HG03095 (cell line): ENCODE measurements around the gene ATXN7L1.
"Not testable (repeated sequence)": the region's sequence is repeated elsewhere in the genome, so short reads cannot be mapped to it uniquely, and the experiment has no call there.

ENCODE experiments used
- ATAC-seq: cut with Tn5 transposase; IDR thresholded peaks from one replicate; pipeline ENCODE4 v1.9.1; 2021; ENCODE audit warnings: moderate library complexity; ENCODE audit not compliant: unreplicated experiment

The ATXN7L1 gene

DNA sequence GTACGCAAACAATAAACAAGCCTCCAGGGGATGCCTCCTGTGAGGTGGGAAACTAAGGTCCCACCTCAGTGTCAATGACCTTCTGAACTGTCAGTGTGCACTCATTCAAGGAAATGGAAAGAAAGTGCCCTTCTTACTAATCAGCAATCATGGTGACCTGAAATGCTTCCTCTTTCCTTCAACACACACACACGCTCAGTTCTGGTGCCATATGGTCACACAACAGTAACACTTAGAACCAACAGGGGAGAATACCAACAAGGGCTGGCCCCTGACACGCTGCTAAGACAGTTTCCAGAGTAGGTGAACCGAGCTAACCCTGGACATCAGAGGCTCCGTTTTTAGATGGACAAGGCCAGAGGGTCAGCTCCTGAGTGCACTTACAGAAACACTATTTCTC is 253.0 kb downstream of the ATXN7L1 start:
- ATAC-seq: no peak

DNA sequence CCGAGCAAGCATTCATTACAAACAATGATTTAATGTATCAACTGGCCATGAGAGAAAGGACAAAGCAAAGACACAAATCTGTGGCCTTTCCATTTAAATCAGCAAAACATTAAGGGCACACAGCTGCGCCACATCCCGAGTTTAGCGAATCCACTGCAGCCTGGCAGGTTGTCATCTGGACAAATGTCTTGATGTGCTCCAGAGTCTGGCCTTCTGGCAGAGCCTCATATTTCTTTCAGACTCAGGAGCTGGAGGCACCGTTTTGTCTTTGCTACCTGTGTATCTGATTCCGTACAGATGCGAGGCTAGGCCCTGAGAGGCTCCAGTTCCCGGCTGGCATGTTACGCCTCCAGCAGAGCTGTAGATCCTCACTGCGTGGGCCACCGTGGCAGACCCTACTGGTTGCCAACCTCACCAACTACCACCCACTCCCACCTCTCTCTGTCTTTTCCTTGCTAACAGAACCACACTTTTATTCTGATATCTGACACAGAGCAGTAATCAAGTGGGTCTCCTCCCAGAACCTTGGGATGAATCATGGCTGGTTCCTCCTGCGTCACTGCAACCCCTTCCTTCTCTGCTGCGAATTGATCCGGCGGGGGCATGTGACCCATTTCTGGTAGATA is 254.2 kb downstream of the ATXN7L1 start:
- no peak for ATAC-seq

- no peak for ATAC-seq
Observed at GRCh38 chr7:105621617-105622016, 254.8 kb downstream of the ATXN7L1 start.

GRCh38 chr7:105621176-105621575 is 255.2 kb downstream of the ATXN7L1 start:
- no peak for ATAC-seq

- ATAC-seq: no peak
Observed at GRCh38 chr7:105619590-105619989, 256.8 kb downstream of the ATXN7L1 start.

DNA sequence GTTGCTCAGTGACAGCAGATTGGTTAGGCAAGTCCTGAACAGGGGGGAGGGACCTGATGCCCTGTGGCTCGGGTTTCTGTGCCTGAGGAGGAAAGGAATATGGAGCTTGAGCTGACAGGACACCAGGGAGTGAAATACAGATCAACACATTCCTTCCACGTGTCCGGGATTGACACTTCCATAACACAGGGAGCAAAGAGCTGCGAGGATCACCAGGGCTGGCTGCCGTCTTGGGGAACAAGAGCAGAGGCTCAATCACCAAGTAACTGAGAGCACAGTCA is 258.4 kb downstream of the ATXN7L1 start:
- ATAC-seq: no peak

GRCh38 chr7:105617280-105618015 is 259.0 kb downstream of the ATXN7L1 start:
- no peak for ATAC-seq

- ATAC-seq: no peak
Observed at GRCh38 chr7:105614341-105614840, 262.0 kb downstream of the ATXN7L1 start.

- ATAC-seq: no peak
Observed at GRCh38 chr7:105613611-105614330, 262.6 kb downstream of the ATXN7L1 start.

DNA sequence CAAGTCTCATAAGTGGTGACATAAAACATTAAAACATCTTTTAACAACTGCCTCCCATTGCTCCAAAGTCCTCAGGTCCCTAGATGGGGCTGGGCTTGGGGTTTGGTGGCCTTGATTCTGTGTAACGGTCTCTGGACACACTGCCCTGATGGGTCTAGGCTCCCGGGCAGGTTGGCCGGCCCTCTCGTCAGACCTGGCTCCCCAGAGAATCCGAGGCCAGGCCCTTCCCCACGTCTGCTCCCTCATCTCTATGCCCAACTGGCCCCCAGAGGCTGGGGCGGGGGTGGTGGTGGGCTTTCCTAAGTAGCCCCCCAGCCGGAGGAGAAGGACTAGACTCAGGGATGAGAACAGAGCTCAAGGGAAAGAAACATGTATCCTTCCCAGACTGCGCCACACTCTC is 263.6 kb downstream of the ATXN7L1 start:
- ATAC-seq: no peak

DNA sequence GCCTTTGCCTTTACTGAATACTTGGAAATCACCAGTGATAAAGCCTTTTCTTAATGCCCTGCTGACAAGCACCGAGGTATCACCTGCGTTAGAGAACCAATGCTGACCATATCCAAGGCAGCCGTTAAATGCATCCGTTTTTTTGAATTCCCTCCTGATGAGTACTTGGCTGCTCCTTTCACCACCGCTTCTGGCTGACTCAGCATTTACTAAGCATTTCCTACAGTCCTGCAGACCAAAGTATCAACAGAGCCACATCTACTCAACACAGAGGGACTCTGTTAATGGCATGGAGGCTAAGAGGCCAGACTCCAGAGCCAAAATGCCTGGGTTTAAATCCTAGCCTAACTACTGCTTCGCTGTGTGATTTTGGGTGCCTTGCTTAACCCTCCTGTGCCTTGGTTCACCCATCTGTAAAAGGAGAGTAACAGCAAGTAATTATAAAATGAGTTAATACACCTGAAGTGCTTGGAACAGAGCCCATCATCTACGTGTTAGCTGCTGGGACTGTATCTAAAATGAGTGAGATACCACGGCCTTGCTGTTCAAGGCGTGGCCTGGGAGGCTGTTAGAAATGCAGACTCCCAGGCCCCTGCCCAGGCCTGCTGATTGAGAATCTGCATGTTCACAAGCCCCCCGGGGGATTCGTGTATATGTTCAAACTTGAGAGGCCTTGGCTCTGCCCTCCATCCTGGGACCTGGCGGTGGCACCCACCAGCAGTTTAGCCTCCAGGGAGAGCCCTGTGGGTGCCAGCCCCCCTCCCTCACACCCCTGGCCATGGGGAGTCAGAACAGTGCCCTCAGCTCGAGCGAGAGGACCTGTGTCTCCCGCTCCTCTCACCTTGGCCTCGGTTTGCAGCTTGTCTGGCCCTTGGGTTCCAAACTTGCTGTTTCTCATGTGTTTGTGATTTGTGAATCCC is 264.3 kb downstream of the ATXN7L1 start:
- no peak for ATAC-seq

DNA sequence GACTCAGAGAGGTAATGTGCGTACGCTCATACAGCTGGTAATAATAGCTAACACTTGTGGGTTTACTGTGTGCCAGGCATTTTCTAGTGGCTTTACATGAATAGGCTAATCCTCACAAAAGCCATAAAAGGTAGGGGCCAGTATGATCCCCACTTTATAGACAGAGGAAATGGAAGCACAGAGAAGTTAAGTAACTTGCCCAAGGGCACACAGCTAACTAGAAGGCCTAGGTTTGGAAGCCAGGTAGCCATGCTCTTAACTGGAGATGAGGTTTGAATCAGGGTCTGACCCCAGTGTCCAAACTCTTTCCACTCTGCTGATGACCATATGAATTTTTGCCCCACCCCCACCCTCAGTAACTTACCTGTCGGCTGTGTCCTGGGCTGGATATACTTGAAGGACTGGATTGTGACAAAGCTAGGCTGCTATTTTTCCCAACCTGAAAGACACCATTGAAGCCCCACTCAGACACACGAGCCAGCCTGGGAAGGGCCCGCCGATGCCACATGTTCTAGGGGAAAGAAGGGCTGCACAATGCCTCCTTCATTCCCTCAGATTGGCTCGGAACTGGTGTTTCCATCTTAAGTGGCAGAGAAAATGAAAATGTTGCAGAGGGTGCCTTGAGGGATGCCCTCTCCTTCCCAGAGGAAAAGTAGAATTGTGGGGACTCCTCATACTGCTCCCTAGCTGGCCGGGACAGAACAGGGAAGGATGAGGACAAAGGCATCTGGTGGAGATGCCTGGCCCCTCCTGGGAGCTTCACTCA is 266.1 kb downstream of the ATXN7L1 start:
- no peak for ATAC-seq

DNA sequence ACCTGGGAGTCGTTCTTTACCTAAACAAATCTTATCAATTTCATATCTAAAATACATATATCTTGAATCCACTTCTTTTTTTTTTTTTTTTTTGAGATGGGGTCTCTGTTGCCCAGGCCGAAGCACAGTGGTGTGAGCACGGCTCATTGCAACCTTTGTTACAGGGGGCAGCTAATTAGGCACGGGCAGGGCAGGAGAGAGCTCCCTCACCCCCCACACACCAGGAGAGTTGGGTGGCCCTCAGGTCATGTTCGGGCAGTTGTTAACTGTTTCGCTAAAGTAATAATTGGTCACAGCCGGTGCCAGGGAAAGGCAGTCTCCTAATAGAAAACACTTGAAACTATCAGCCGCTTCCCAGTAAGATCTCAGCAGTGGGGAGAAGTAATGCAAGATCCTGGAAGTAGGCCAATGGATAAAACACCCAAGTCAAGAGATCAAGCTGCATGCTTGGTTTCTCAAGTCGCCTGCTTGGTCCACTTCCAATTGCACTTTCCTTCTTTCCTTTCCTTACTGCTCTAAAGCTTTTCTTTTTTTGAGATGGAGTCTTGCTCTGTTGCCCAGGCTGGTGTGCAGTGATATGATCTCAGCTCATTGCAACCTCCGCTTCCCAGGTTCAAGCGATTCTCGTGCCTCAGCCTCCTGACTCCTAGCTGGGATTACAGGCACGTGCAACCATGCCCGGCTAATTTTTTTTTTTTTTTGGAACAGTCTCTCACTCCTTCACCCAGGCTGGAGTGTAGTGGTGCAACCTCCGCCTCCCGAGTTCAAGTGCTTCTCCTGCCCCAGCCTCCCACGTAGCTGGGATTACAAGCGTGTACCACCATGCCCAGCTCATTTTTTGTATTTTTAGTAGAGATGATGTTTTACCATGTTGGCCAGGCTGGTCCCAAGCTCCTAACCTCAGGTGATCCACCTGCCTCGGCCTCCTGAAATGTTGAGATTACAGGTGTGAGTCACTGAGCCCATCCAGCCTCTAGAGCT is 273.8 kb downstream of the ATXN7L1 start:
- ATAC-seq: no peak

GRCh38 chr7:105600720-105601550 is 275.5 kb downstream of the ATXN7L1 start:
- no peak for ATAC-seq

DNA sequence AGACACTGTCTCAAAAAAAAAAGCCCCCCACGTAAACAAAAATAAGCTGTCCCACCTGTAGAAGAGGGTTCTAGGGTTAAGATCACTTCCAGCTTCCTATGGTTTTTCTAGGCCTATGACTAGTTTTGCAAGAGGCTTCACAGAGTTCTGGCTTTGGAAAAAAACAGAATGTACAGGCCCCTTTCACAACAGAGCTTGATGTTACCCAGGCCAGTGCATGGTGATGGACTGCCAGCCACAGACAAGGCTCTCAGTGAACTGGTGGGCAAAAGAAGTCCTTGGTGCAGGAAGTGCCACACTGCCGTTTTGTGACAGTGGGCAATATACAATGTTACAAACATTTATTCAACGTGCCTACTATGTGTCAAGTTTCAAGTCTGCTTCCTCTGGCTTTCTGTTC is 276.8 kb downstream of the ATXN7L1 start:
- no peak for ATAC-seq

DNA sequence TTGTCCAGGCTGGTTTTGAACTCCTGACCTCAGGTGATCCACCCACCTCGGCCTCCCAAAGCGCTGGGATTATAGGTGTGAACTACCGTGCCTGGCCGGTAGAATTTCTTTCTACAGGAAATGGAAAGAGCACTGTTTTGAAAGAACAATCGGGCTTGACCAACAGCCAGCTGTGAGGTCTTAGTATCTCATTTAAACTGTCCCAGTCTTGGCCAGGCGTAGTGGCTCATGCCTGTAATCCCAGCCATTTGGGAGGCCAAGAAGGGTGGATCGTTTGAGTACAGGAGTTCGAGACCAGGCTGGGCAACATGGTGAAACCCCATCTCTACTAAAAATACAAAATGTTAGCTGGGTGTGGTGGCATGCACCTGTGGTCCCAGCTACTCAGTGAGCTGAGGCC is 277.3 kb downstream of the ATXN7L1 start:
- ATAC-seq: not testable (repeated sequence)

DNA sequence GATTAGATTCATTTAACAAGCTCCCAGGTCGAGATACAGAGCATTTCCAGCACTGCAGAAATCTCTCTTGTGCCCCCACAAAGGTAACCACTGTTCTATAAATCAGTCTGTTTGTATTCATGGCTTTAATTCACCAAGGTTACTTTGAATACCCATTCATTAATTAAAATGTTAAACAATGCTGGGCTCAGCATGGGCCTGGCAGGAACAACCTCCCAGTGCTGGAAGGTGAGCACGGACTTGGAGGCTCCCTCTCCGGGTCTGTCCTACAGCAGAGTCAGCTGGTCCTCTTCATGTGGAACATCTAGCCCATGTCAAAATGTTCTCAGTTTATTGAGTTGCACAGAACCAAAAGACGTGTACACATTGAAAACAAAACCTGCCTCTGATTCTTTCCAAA is 279.5 kb downstream of the ATXN7L1 start:
- ATAC-seq: no peak

- no peak for ATAC-seq
Observed at GRCh38 chr7:105594034-105594433, 282.4 kb downstream of the ATXN7L1 start.
